SK-N-SH treated with all-trans-retinoic acid at 6 μM for 48 hours (cell line): Measurements from ENCODE around the gene CPA1.

ENCODE experiments used
- ARNTL ChIP-seq: fragments of 450-650 bp; formaldehyde crosslinking; IDR thresholded peaks from 2 replicates; pipeline ENCODE4 v1.5.0; 2020; ENCODE audit warnings: low read depth, mild to moderate bottlenecking, moderate library complexity, borderline replicate concordance
- CSRNP3 ChIP-seq: fragments of 250-450 bp; sonication (Bioruptor Pico); IDR thresholded peaks from 2 replicates; pipeline ENCODE4 v1.5.1; 2021; ENCODE audit warnings: mild to moderate bottlenecking, moderate library complexity
- ESRRG ChIP-seq: fragments of 250-450 bp; sonication (Bioruptor Pico); IDR thresholded peaks from 2 replicates; pipeline ENCODE4 v1.6.1; 2021; ENCODE audit warnings: mild to moderate bottlenecking
- OSR1 ChIP-seq: fragments of 250-450 bp; sonication (Bioruptor Pico); IDR thresholded peaks from 2 replicates; pipeline ENCODE4 v1.8.0; 2022; ENCODE audit warnings: moderate library complexity, mild to moderate bottlenecking, inconsistent platforms
- PATZ1 ChIP-seq: fragments of 250-450 bp; sonication (Bioruptor Pico); IDR thresholded peaks from 2 replicates; pipeline ENCODE4 v1.8.0; 2020; ENCODE audit warnings: mild to moderate bottlenecking, moderate library complexity, borderline replicate concordance
- ZFP3 ChIP-seq: fragments of 250-450 bp; sonication (Bioruptor Pico); IDR thresholded peaks from 2 replicates; pipeline ENCODE4 v1.5.0; 2020; ENCODE audit warnings: mild to moderate bottlenecking, moderate library complexity
- ZFP30 ChIP-seq: fragments of 450-650 bp; formaldehyde crosslinking; IDR thresholded peaks from 2 replicates; pipeline ENCODE4 v1.5.0; 2022; ENCODE audit warnings: mild to moderate bottlenecking, moderate library complexity
- ZNF70 ChIP-seq: fragments of 450-650 bp; formaldehyde crosslinking; IDR thresholded peaks from 2 replicates; pipeline ENCODE4 v1.5.0; 2020; ENCODE audit warnings: mild to moderate bottlenecking, moderate library complexity
- ZNF8 ChIP-seq: fragments of 450-650 bp; formaldehyde crosslinking; IDR thresholded peaks from 2 replicates; pipeline ENCODE4 v1.5.0; 2020; ENCODE audit warnings: mild to moderate bottlenecking, moderate library complexity

DNA sequence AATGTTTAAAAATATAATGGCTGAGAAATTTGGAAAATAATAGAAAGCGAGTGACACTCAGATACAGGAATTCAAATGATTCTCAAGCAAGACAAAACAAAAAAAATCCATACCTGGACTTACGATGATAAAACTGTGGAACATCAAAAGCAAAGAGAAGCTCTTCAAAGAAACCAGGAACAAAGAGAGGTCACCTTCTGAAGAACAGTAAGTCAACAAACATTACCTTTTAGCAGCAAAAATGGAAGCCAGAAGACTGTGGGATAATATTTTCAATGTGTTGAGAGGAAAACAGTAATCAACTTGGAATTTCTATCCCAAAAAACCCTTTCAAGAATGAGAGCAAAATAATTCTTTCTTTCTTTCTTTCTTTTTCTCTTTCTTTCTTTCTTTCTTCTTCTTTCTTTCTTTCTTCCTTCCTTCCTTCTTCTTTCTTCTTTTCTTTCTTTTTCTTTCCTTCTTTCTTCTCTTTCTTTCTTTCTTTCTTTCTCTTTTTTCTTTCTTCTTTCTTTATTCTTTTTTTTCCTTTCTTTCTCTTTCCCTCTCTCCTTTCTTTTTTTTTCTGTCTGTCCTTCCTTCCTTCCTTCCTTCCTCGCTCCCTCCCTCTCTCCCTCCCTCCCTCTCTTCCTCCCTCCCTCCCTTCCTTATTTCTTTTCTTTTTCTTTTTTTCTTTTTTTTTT, 37.5 kb upstream of the CPA1 start:
- no peak for TF ChIP-seq PATZ1
- no peak for TF ChIP-seq OSR1
- TF ChIP-seq ZFP3 = no peak
- TF ChIP-seq ZNF8 (CRISPR knock-in tag) = no peak
- TF ChIP-seq ZNF70 (CRISPR knock-in tag) = no peak
- no peak for TF ChIP-seq ARNTL (CRISPR knock-in tag)
- TF ChIP-seq CSRNP3 (CRISPR knock-in tag) = no peak
- TF ChIP-seq ZFP30 (CRISPR knock-in tag) = no peak
- no peak for TF ChIP-seq ESRRG (CRISPR knock-in tag)
